T-helper 1 cell treated with Interleukin-12 subunit alpha and Interleukin-12 subunit beta and Interleukin-4 antibody, amounts not matched to agents 30 μg/mL and 1 μg/mL, for 36 hours (primary cell): Measurements from ENCODE around the gene RGS16.
"Not testable (repeated sequence)": the region's sequence is repeated elsewhere in the genome, so short reads cannot be mapped to it uniquely, and the experiment has no call there.

Source experiments
- H3K27ac Mint-ChIP-seq: one replicate; pipeline ENCODE4 v1.8.0; 2021; ENCODE audit warnings: mild to moderate bottlenecking, mixed read lengths
- H3K27me3 Mint-ChIP-seq: one replicate; pipeline ENCODE4 v1.8.0; 2021; ENCODE audit warnings: low read depth, mixed read lengths
- H3K36me3 Mint-ChIP-seq: one replicate; pipeline ENCODE4 v1.8.0; 2021; ENCODE audit warnings: low read depth, mixed read lengths
- H3K4me1 Mint-ChIP-seq: one replicate; pipeline ENCODE4 v1.8.0; 2021; ENCODE audit warnings: low read depth, mixed read lengths
- H3K4me3 Mint-ChIP-seq: one replicate; pipeline ENCODE4 v1.8.0; 2021; ENCODE audit warnings: mild to moderate bottlenecking, moderate library complexity, mixed read lengths
- H3K9me3 Mint-ChIP-seq: one replicate; pipeline ENCODE4 v1.8.0; 2021; ENCODE audit warnings: mixed read lengths

RGS16 gene

DNA sequence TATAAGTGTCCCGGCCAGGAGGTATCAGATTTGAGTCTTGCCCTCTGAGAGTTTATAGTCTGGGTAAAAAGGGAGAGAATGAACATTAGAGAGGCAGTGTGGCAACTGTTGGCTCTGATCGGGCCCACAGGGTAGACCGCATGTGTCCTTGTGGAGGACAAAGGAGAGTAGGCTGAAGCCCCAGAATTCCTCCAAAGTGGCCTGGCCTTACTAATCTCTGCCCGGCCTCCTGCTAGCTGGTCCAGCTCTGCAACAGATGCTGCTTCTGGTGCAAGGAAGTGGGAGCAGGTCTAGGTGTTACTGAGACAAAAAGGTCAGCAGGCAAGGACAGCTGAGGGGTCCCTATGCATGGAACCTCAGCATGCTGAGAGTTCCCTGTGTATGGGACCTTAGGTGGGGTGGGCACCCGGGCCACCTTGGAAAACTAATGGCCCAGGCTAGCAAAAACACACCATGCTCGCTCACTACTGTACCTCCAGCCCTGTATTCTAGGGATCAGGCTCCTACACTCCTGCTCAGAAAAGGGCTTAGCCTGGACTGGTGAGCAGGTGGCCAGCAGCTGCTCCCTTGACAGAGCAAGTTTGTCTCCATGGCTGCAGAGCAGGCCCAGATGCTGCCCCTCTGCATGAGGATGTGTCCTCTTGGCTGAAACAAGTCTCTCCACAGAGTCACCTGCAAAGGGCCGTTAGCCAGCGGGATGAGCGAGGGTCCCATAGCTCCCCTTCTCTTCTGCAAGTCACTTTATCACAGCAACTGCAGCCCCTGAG, 30.3 kb upstream of the RGS16 start:
- Mint-ChIP-seq H3K27ac (no peak overlapping the region), H3K27me3 (peaks cover 22% of the 10 kb centered on the region), H3K9me3 (no peaks in the 10 kb centered on the region), H3K4me3 (no peak overlapping the region), H3K4me1 (peaks cover 28% of the 10 kb centered on the region), H3K36me3 (no peaks in the 10 kb centered on the region)

GRCh38 chr1:182633657-182634281, 29.6 kb upstream of the RGS16 start:
- H3K36me3 Mint-ChIP-seq = no peaks in the 10 kb centered on the region
- H3K27me3 Mint-ChIP-seq = peaks cover 28% of the 10 kb centered on the region
- no peaks in the 10 kb centered on the region for H3K9me3 Mint-ChIP-seq
- no peak overlapping the region for H3K27ac Mint-ChIP-seq
- H3K4me3 Mint-ChIP-seq = no peak overlapping the region
- H3K4me1 Mint-ChIP-seq = peaks cover 36% of the 10 kb centered on the region

DNA sequence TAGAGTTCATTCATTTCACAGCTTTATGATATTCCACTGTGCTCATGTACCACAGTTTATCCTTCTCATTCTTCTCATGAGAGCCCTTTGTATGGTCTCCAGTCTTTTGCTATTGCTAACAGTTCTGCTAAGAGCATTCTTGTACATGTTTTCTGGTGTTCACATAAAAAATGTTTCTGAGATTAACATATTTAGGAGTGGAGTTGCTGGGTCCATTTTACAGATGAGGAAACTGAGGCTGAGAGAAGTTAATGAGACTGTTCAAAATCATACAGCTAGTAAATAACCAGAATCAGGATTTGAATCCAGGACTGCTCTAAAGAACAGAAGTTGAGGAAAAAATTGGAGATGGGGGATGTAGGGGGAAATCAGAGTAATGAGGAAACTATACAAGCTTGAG, 28.8 kb upstream of the RGS16 start:
- H3K27me3 Mint-ChIP-seq = peaks cover 30% of the 10 kb centered on the region
- H3K27ac Mint-ChIP-seq = no peak overlapping the region
- no peak overlapping the region for H3K4me3 Mint-ChIP-seq
- H3K4me1 Mint-ChIP-seq = peaks cover 39% of the 10 kb centered on the region
- H3K9me3 Mint-ChIP-seq = no peaks in the 10 kb centered on the region
- H3K36me3 Mint-ChIP-seq = no peaks in the 10 kb centered on the region

- Mint-ChIP-seq H3K27ac (peak overlapping the region; percentile 53), H3K27me3 (peaks cover 26% of the 10 kb centered on the region), H3K4me1 (peaks cover 39% of the 10 kb centered on the region), H3K4me3 (peak overlapping the region; percentile 31)
- H3K9me3 Mint-ChIP-seq, H3K36me3 Mint-ChIP-seq: not testable (repeated sequence)
Observed at GRCh38 chr1:182632441-182632857, 28.3 kb upstream of the RGS16 start.

GRCh38 chr1:182631954-182632353, 27.8 kb upstream of the RGS16 start:
- Mint-ChIP-seq H3K9me3 (no peaks in the 10 kb centered on the region), H3K4me3 (peak overlapping the region; percentile 3), H3K27ac (no peak overlapping the region), H3K36me3 (no peaks in the 10 kb centered on the region), H3K4me1 (peaks cover 41% of the 10 kb centered on the region), H3K27me3 (peaks cover 25% of the 10 kb centered on the region)

GRCh38 chr1:182631053-182631677, 27.0 kb upstream of the RGS16 start:
- peaks cover 24% of the 10 kb centered on the region for H3K27me3 Mint-ChIP-seq

GRCh38 chr1:182630586-182630985, 26.4 kb upstream of the RGS16 start:
- Mint-ChIP-seq H3K36me3 (no peaks in the 10 kb centered on the region), H3K4me1 (peaks cover 55% of the 10 kb centered on the region), H3K27ac (no peak overlapping the region), H3K27me3 (peaks cover 19% of the 10 kb centered on the region), H3K9me3 (no peaks in the 10 kb centered on the region), H3K4me3 (no peak overlapping the region)

More at GRCh38 chr1:182631053-182631677, 27.0 kb upstream of the RGS16 start:
- Mint-ChIP-seq H3K4me3 (no peak overlapping the region), H3K9me3 (no peaks in the 10 kb centered on the region), H3K27ac (no peak overlapping the region), H3K36me3 (no peaks in the 10 kb centered on the region), H3K4me1 (peaks cover 49% of the 10 kb centered on the region)

- Mint-ChIP-seq H3K4me1 (peaks cover 65% of the 10 kb centered on the region), H3K36me3 (no peaks in the 10 kb centered on the region), H3K27ac (peak overlapping the region; percentile 17), H3K27me3 (peaks cover 19% of the 10 kb centered on the region), H3K9me3 (no peaks in the 10 kb centered on the region), H3K4me3 (peak overlapping the region; percentile 11)
Observed at GRCh38 chr1:182629499-182630096, 25.4 kb upstream of the RGS16 start.

GRCh38 chr1:182629080-182629479, 24.9 kb upstream of the RGS16 start:
- peaks cover 68% of the 10 kb centered on the region for H3K4me1 Mint-ChIP-seq
- no peaks in the 10 kb centered on the region for H3K36me3 Mint-ChIP-seq
- H3K4me3 Mint-ChIP-seq = no peak overlapping the region
- no peaks in the 10 kb centered on the region for H3K9me3 Mint-ChIP-seq
- H3K27ac Mint-ChIP-seq = peak overlapping the region; percentile 17
- H3K27me3 Mint-ChIP-seq = peaks cover 19% of the 10 kb centered on the region

DNA sequence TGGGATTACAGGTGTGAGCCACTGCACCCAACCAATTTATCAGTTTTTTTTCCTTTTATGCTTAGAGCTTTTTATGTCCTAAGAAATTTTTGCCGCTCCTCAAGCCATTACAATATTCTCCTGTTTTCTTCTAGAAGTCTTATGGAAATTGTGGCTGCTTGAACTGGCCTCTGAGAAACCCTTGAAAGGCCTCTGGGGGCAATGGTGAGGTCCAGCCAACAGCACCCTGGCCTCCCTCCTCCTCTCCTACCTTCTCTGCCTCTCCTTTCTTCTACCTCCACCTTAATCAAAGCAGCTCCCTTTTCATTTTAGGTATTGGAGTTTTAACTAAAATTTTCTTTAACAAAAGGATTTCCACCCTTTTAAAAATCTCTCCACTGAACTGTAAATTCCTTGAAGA, 24.5 kb upstream of the RGS16 start:
- H3K36me3 Mint-ChIP-seq = no peaks in the 10 kb centered on the region
- no peak overlapping the region for H3K27ac Mint-ChIP-seq
- peaks cover 22% of the 10 kb centered on the region for H3K27me3 Mint-ChIP-seq
- H3K9me3 Mint-ChIP-seq = no peaks in the 10 kb centered on the region
- no peak overlapping the region for H3K4me3 Mint-ChIP-seq
- H3K4me1 Mint-ChIP-seq = peaks cover 71% of the 10 kb centered on the region

DNA sequence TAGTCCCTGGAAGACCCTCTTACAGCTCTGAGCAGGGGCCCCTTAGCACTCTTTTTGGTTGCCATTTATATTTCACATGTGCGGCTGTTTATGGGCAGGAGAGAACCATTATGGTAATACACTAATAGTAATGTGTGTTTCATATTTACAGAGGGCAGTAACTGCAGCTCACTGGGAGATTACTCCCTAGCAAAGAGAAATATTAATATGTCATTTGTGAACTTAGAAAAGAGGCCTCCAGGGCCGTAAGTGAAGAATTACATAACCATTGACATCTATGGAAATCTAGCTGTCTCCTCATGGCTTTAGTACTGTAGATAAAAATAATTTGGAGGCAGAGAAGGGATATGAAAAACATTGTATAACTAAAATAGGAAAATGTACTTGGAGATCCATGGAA, 23.4 kb upstream of the RGS16 start:
- Mint-ChIP-seq H3K36me3 (no peaks in the 10 kb centered on the region), H3K27me3 (peaks cover 27% of the 10 kb centered on the region), H3K4me1 (peaks cover 76% of the 10 kb centered on the region), H3K27ac (no peak overlapping the region), H3K9me3 (no peaks in the 10 kb centered on the region), H3K4me3 (no peak overlapping the region)

GRCh38 chr1:182626527-182626926, 22.3 kb upstream of the RGS16 start:
- no peak overlapping the region for H3K4me3 Mint-ChIP-seq
- peaks cover 24% of the 10 kb centered on the region for H3K27me3 Mint-ChIP-seq
- no peaks in the 10 kb centered on the region for H3K36me3 Mint-ChIP-seq
- peaks cover 68% of the 10 kb centered on the region for H3K4me1 Mint-ChIP-seq
- no peak overlapping the region for H3K27ac Mint-ChIP-seq
- H3K9me3 Mint-ChIP-seq = no peaks in the 10 kb centered on the region

GRCh38 chr1:182625719-182626504, 21.7 kb upstream of the RGS16 start:
- no peak overlapping the region for H3K27ac Mint-ChIP-seq
- peaks cover 68% of the 10 kb centered on the region for H3K4me1 Mint-ChIP-seq

GRCh38 chr1:182625024-182625423, 20.8 kb upstream of the RGS16 start:
- Mint-ChIP-seq H3K4me3 (no peak overlapping the region), H3K36me3 (peaks cover 7% of the 10 kb centered on the region), H3K4me1 (peaks cover 63% of the 10 kb centered on the region), H3K27me3 (peaks cover 28% of the 10 kb centered on the region), H3K9me3 (peaks cover 10% of the 10 kb centered on the region), H3K27ac (peak overlapping the region; percentile 2)

More at GRCh38 chr1:182625719-182626504, 21.7 kb upstream of the RGS16 start:
- Mint-ChIP-seq H3K27me3 (peaks cover 24% of the 10 kb centered on the region), H3K36me3 (peaks cover 4% of the 10 kb centered on the region), H3K4me3 (peak overlapping the region; percentile 15), H3K9me3 (peaks cover 5% of the 10 kb centered on the region)
